Suprapubic skin (tissue), 4 donors: ENCODE results near the gene DPYSL3. TPM values are rescaled to one million over a fixed set of nuclear protein-coding genes. Genes with fewer than 3 reads are reported as not detected.
A peak's percentile ranks its signal among the peaks of the same experiment; 100 is the strongest.

Source experiments
- DNase-seq, 2 donors: peaks; one replicate each; pipeline ENCODE4 v3.0.0-alpha.2; 2019; ENCODE audit warnings: low spot score in 2 of 2
- H3K27ac ChIP-seq: fragments of 200-600 bp; sonication (generic); one replicate; pipeline ENCODE4 v1.5.1; 2019
- H3K27me3 ChIP-seq: fragments of 200-600 bp; sonication (generic); one replicate; pipeline ENCODE4 v1.5.1; 2019
- H3K36me3 ChIP-seq: fragments of 200-600 bp; sonication (generic); one replicate; pipeline ENCODE4 v1.5.1; 2019
- H3K4me1 ChIP-seq: fragments of 200-600 bp; sonication (generic); one replicate; pipeline ENCODE4 v1.5.1; 2019
- H3K4me3 ChIP-seq: fragments of 200-600 bp; sonication (generic); one replicate; pipeline ENCODE4 v1.5.1; 2019; ENCODE audit warnings: mild to moderate bottlenecking
- H3K9me3 ChIP-seq: fragments of 200-600 bp; sonication (generic); one replicate; pipeline ENCODE4 v1.5.1; 2019
- CTCF ChIP-seq, 2 donors: fragments of 200-600 bp in 1 of 2; fragments of 450-650 bp in 1 of 2; sonication (generic) in 1 of 2; IDR thresholded peaks; one replicate each; pipeline ENCODE4 v1.5.1; 2016 to 2019; ENCODE audit warnings: antibody characterized with exemption in 2 of 2, mild to moderate bottlenecking in 1 of 2, moderate library complexity in 1 of 2
- EP300 ChIP-seq: sonication (generic); formaldehyde crosslinking; IDR thresholded peaks from one replicate; pipeline ENCODE4 v1.6.1; 2017; ENCODE audit warnings: antibody characterized with exemption
- POLR2A ChIP-seq, 2 donors: fragments of 450-650 bp; IDR thresholded peaks; one replicate each; pipeline ENCODE4 v1.6.1; 2017; ENCODE audit warnings: antibody characterized with exemption in 2 of 2, mild to moderate bottlenecking in 2 of 2, moderate library complexity in 2 of 2
- POLR2AphosphoS5 ChIP-seq, 3 donors: sonication (generic); formaldehyde crosslinking; IDR thresholded peaks; one replicate each; pipeline ENCODE4 v1.6.1; 2017; ENCODE audit warnings: antibody characterized with exemption in 3 of 3
- WGBS: methylation state at CpG from one replicate; pipeline ENCODE4 v1.1.5; 2018; 5-methylcytosine and 5-hydroxymethylcytosine counted together
- total RNA-seq, 4 donors: library from RNA; depleted of rRNA; stranded (reverse); fragments of >200 nt; gene quantifications; one replicate each; pipeline ENCODE4 v1.1.0, GENCODE V29; 2016

The DPYSL3 gene
- total RNA-seq, 4 donors from 2014 or later: 12.0 to 22.2 (median 16.6) TPM

- H3K9me3 ChIP-seq: no peaks in the 10 kb centered on the region
- peaks cover 11% of the 10 kb centered on the region for H3K27me3 ChIP-seq
- peaks cover 11% of the 10 kb centered on the region for H3K4me1 ChIP-seq
- 62% methylated on average over 3 of the region's 3 CpGs for WGBS
- no peak for DNase-seq
- no peak overlapping the region for H3K4me3 ChIP-seq
- TF ChIP-seq POLR2AphosphoS5 (IDR thresholded peaks at IDR 0.05): no peak
- no peak overlapping the region for H3K27ac ChIP-seq
- no peaks in the 10 kb centered on the region for H3K36me3 ChIP-seq
Measured at GRCh38 chr5:147512659-147513379, 3.0 kb upstream of the DPYSL3 start.

- H3K9me3 ChIP-seq: no peaks in the 10 kb centered on the region
- WGBS: 76% methylated on average over 7 of the region's 7 CpGs
- H3K4me1 ChIP-seq: peaks cover 14% of the 10 kb centered on the region
- no peak overlapping the region for H3K4me3 ChIP-seq
- peaks cover 11% of the 10 kb centered on the region for H3K27me3 ChIP-seq
- DNase-seq: no peak
- no peak overlapping the region for H3K27ac ChIP-seq
- no peaks in the 10 kb centered on the region for H3K36me3 ChIP-seq
- no peak for TF ChIP-seq CTCF (IDR thresholded peaks at IDR 0.05)
- no peak for TF ChIP-seq POLR2A (IDR thresholded peaks at IDR 0.05)
- TF ChIP-seq POLR2AphosphoS5 (IDR thresholded peaks at IDR 0.05): no peak
- no peak for TF ChIP-seq EP300
Measured at GRCh38 chr5:147510885-147511284, 1.0 kb upstream of the DPYSL3 start.

- Histone ChIP-seq H3K4me3 (peak overlapping the region; percentile 65), H3K9me3 (no peaks in the 10 kb centered on the region), H3K4me1 (peaks cover 20% of the 10 kb centered on the region), H3K27me3 (peaks cover 11% of the 10 kb centered on the region), H3K36me3 (no peaks in the 10 kb centered on the region), H3K27ac (peak overlapping the region; percentile 56)
- DNase-seq: peak; percentile 79 to 83
- TF ChIP-seq CTCF (IDR thresholded peaks at IDR 0.05): no peak
- no peak for TF ChIP-seq POLR2AphosphoS5 (IDR thresholded peaks at IDR 0.05)
- peak in 1 of 2 donors; percentile 16 for TF ChIP-seq POLR2A (IDR thresholded peaks at IDR 0.05)
- TF ChIP-seq EP300: no peak
- WGBS: 3% methylated on average over 19 of the region's 50 CpGs
Measured at GRCh38 chr5:147509041-147509709, 693 bp downstream of the DPYSL3 start.

DNA sequence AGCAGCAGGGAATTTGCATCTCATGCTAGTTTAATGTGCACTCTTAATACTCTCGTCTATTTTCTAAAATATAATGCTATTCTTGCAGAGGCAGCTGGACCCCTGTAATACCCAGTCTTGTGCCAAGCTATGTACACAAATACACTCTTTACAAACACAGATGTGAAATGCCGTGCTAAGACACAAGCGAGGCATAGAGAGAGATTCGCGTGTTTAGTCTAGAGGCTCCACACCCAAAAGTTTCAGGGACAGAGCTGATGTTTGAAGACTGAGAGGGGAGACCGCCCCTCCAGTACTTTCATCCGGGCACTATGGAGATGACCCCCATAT is 1.2 kb downstream of the DPYSL3 start:
- H3K4me3 ChIP-seq: peak overlapping the region; percentile 65
- peak overlapping the region; percentile 56 for H3K27ac ChIP-seq
- peaks cover 25% of the 10 kb centered on the region for H3K4me1 ChIP-seq
- H3K27me3 ChIP-seq: peaks cover 11% of the 10 kb centered on the region
- WGBS: 36% methylated on average over 7 of the region's 7 CpGs
- no peaks in the 10 kb centered on the region for H3K36me3 ChIP-seq
- no peak for DNase-seq
- TF ChIP-seq CTCF (IDR thresholded peaks at IDR 0.05) (no peak), POLR2A (IDR thresholded peaks at IDR 0.05) (no peak), POLR2AphosphoS5 (IDR thresholded peaks at IDR 0.05) (no peak), EP300 (no peak)
- no peaks in the 10 kb centered on the region for H3K9me3 ChIP-seq

- H3K36me3 ChIP-seq: no peaks in the 10 kb centered on the region
- H3K9me3 ChIP-seq: no peaks in the 10 kb centered on the region
- TF ChIP-seq POLR2A (IDR thresholded peaks at IDR 0.05) (peak in 1 of 2 donors; percentile 24), EP300 (no peak), CTCF (IDR thresholded peaks at IDR 0.05) (no peak), POLR2AphosphoS5 (IDR thresholded peaks at IDR 0.05) (peak in 1 of 3 donors; percentile 38)
- peaks cover 30% of the 10 kb centered on the region for H3K4me1 ChIP-seq
- peaks cover 11% of the 10 kb centered on the region for H3K27me3 ChIP-seq
- 45% methylated on average over 7 of the region's 7 CpGs for WGBS
- DNase-seq: peak in 1 of 2 donors; percentile 69
- H3K27ac ChIP-seq: peak overlapping the region; percentile 56
- peak overlapping the region; percentile 65 for H3K4me3 ChIP-seq
Measured at GRCh38 chr5:147507480-147508126, 2.3 kb downstream of the DPYSL3 start.
